HEK293 (cell line): ENCODE measurements around the gene RBM20.
A peak's percentile ranks its signal among the peaks of the same experiment; 100 is the strongest.
"Not testable (repeated sequence)": the region's sequence is repeated elsewhere in the genome, so short reads cannot be mapped to it uniquely, and the experiment has no call there.

Experiments
- CTCF ChIA-PET: fragments of 350-600 bp; formaldehyde crosslinking; extraction: SDS; loops from one replicate; lab custom pipeline; 2021; ENCODE audit warnings: antibody characterized with exemption; lab: Yijun Ruan, JAX
- POLR2A ChIA-PET: fragments of 300-600 bp; formaldehyde crosslinking; extraction: SDS; loops from one replicate; lab custom pipeline; 2020; ENCODE audit warnings: antibody characterized with exemption, inconsistent platforms; lab: Yijun Ruan, JAX
- H3K27ac ChIP-seq: fragments of 200-500 bp; sonication (Bioruptor generic); 2 replicates; pipeline ENCODE4 v1.5.1; 2014; ENCODE audit warnings: low read depth, low read length, control low read depth, inconsistent platforms; ENCODE audit errors: extremely low read depth
- H3K36me3 ChIP-seq, 2 experiments: fragments of 200-500 bp in 1 of 2; sonication (Bioruptor generic) in 1 of 2; 1 replicate in 1 of 2; 2 replicates in 1 of 2; pipeline ENCODE4 v1.5.1; 2014 to 2017; ENCODE audit warnings: inconsistent platforms in 2 of 2, low read length in 2 of 2; ENCODE audit not compliant: control insufficient read depth in 2 of 2, insufficient read depth in 1 of 2
- H3K4me1 ChIP-seq: fragments of 200-500 bp; sonication (Bioruptor generic); 2 replicates; pipeline ENCODE4 v1.5.1; 2014; ENCODE audit warnings: mild to moderate bottlenecking, low read length, inconsistent platforms; ENCODE audit not compliant: control insufficient read depth, insufficient read depth
- H3K4me3 ChIP-seq: 2 replicates; pipeline ENCODE4 v1.5.1; 2011; ENCODE audit warnings: low read depth, mild to moderate bottlenecking, control low read depth, low read length, moderate library complexity
- H3K9me3 ChIP-seq: fragments of 200-500 bp; sonication (Bioruptor generic); 2 replicates; pipeline ENCODE4 v1.5.1; 2014; ENCODE audit warnings: low read depth, low read length, inconsistent platforms; ENCODE audit not compliant: control insufficient read depth, insufficient read depth
- EGR2 ChIP-seq: fragments of 450-650 bp; formaldehyde crosslinking; IDR thresholded peaks from 2 replicates; pipeline ENCODE4 v1.5.1; 2016; ENCODE audit warnings: low read depth, missing biosample characterization, missing genetic modification characterization
- HIC1 ChIP-seq: fragments of 450-650 bp; formaldehyde crosslinking; IDR thresholded peaks from 2 replicates; pipeline ENCODE4 v1.5.1; 2016; ENCODE audit warnings: missing biosample characterization, missing genetic modification characterization
- KLF1 ChIP-seq: fragments of 450-650 bp; formaldehyde crosslinking; IDR thresholded peaks from 2 replicates; pipeline ENCODE4 v1.5.1; 2016; ENCODE audit warnings: missing biosample characterization, missing genetic modification characterization
- KLF7 ChIP-seq: fragments of 450-650 bp; formaldehyde crosslinking; IDR thresholded peaks from 2 replicates; pipeline ENCODE4 v1.5.1; 2016; ENCODE audit warnings: missing biosample characterization, missing genetic modification characterization, borderline replicate concordance
- KLF8 ChIP-seq: fragments of 450-650 bp; formaldehyde crosslinking; IDR thresholded peaks from 2 replicates; pipeline ENCODE4 v1.5.1; 2016; ENCODE audit warnings: missing biosample characterization, missing genetic modification characterization
- ZBTB1 ChIP-seq: fragments of 450-650 bp; formaldehyde crosslinking; IDR thresholded peaks from 2 replicates; pipeline ENCODE4 v1.5.1; 2016; ENCODE audit warnings: missing biosample characterization, missing genetic modification characterization
- ZBTB21 ChIP-seq: fragments of 450-650 bp; formaldehyde crosslinking; IDR thresholded peaks from 2 replicates; pipeline ENCODE4 v1.5.1; 2017; ENCODE audit warnings: missing biosample characterization, missing genetic modification characterization
- ZNF146 ChIP-seq: fragments of 450-650 bp; formaldehyde crosslinking; IDR thresholded peaks from 2 replicates; pipeline ENCODE4 v1.5.1; 2016; ENCODE audit warnings: missing biosample characterization, missing genetic modification characterization
- ZNF174 ChIP-seq: fragments of 450-650 bp; formaldehyde crosslinking; IDR thresholded peaks from 2 replicates; pipeline ENCODE4 v1.5.0; 2017; ENCODE audit warnings: missing biosample characterization, mild to moderate bottlenecking, missing genetic modification characterization
- ZNF274 ChIP-seq, 2 experiments: fragments of 200-500 bp in 1 of 2; fragments of 450-650 bp in 1 of 2; sonication (Bioruptor generic) in 1 of 2; formaldehyde crosslinking in 1 of 2; IDR thresholded peaks; 2 replicates each; pipeline versions ENCODE4 v1.5.1 to v1.6.1; 2014 to 2016; ENCODE audit warnings: borderline replicate concordance in 1 of 2, inconsistent platforms in 1 of 2, low read length in 1 of 2, missing biosample characterization in 1 of 2, missing genetic modification characterization in 1 of 2
- ZNF280C ChIP-seq: fragments of 450-650 bp; formaldehyde crosslinking; IDR thresholded peaks from 2 replicates; pipeline ENCODE4 v1.5.1; 2016; ENCODE audit warnings: missing biosample characterization, missing genetic modification characterization
- ZNF280D ChIP-seq: fragments of 450-650 bp; formaldehyde crosslinking; IDR thresholded peaks from 2 replicates; pipeline ENCODE4 v1.5.1; 2016; ENCODE audit warnings: missing biosample characterization, missing genetic modification characterization
- ZNF302 ChIP-seq: fragments of 450-650 bp; formaldehyde crosslinking; IDR thresholded peaks from 2 replicates; pipeline ENCODE4 v1.5.1; 2016; ENCODE audit warnings: missing biosample characterization, missing genetic modification characterization, low read depth
- ZNF404 ChIP-seq: fragments of 450-650 bp; formaldehyde crosslinking; IDR thresholded peaks from 2 replicates; pipeline ENCODE4 v1.5.1; 2017; ENCODE audit warnings: missing biosample characterization, missing genetic modification characterization
- ZNF580 ChIP-seq: fragments of 450-650 bp; formaldehyde crosslinking; IDR thresholded peaks from 2 replicates; pipeline ENCODE4 v1.5.1; 2016; ENCODE audit warnings: missing biosample characterization, missing genetic modification characterization
- ZNF624 ChIP-seq: fragments of 450-650 bp; formaldehyde crosslinking; IDR thresholded peaks from 2 replicates; pipeline ENCODE4 v1.5.1; 2017; ENCODE audit warnings: missing biosample characterization, missing genetic modification characterization
- ZNF664 ChIP-seq: fragments of 450-650 bp; formaldehyde crosslinking; IDR thresholded peaks from 2 replicates; pipeline ENCODE4 v1.5.1; 2016; ENCODE audit warnings: missing biosample characterization, missing genetic modification characterization
- ZNF701 ChIP-seq: fragments of 450-650 bp; formaldehyde crosslinking; IDR thresholded peaks from 2 replicates; pipeline ENCODE4 v1.5.1; 2016; ENCODE audit warnings: missing biosample characterization, missing genetic modification characterization
- ZXDB ChIP-seq: fragments of 450-650 bp; formaldehyde crosslinking; IDR thresholded peaks from 2 replicates; pipeline ENCODE4 v1.5.1; 2016; ENCODE audit warnings: missing biosample characterization, missing genetic modification characterization

Gene RBM20

GRCh38 chr10:110727785-110728184, 83.6 kb downstream of the RBM20 start:
- TF ChIP-seq ZNF280D (tag by site-specific recombination): 0 out of 2 replicates have a peak, but pooled peaks have one; percentile 30
- TF ChIP-seq ZNF580 (tag by site-specific recombination): peak; percentile 66; the same call in 1 of the 2 replicates
- TF ChIP-seq ZNF146 (tag by site-specific recombination): peak; percentile 98
- TF ChIP-seq, all 188 proteins: peak for 3; not testable (repeated sequence) for 185
- CTCF ChIA-PET: interaction anchor here (0.8 to 1.0 kb wide), 2 partner anchors 19 to 1717 kb away, joined by 3 to 4 read pairs; no protein-coding TSS in a partner anchor
- H3K4me3 ChIP-seq, H3K9me3 ChIP-seq, POLR2A ChIA-PET, H3K4me1 ChIP-seq, H3K36me3 ChIP-seq, H3K27ac ChIP-seq: not testable (repeated sequence)

GRCh38 chr10:110730345-110731050, 86.4 kb downstream of the RBM20 start:
- Histone ChIP-seq H3K4me1 (no peaks in the 10 kb centered on the region), H3K27ac (no peak overlapping the region), H3K4me3 (no peak overlapping the region), H3K36me3 (no peaks in the 10 kb centered on the region)
- ChIA-PET POLR2A (no interaction called here), CTCF (no interaction called here)
- TF ChIP-seq ZNF624 (tag by site-specific recombination) (no peak), ZNF404 (tag by site-specific recombination) (no peak), ZBTB1 (no peak), ZNF174 (no peak), EGR2 (no peak), KLF7 (tag by site-specific recombination) (no peak), ZBTB21 (no peak), ZNF280C (tag by site-specific recombination) (no peak), KLF8 (no peak), ZNF274 (IDR thresholded peaks at IDR 0.05; ENCODE audit: low read length) (no peak), ZNF274 (tag by site-specific recombination; IDR thresholded peaks at IDR 0.05; ENCODE audit: borderline replicate concordance) (no peak), ZNF701 (tag by site-specific recombination) (no peak), KLF1 (no peak), ZNF664 (no peak), HIC1 (no peak), ZXDB (tag by site-specific recombination) (no peak), ZNF302 (tag by site-specific recombination) (no peak)
- TF ChIP-seq, all 188 proteins: peak for 0
- H3K9me3 ChIP-seq: no peaks in the 10 kb centered on the region
